ENCODE measurements around the gene SLC25A53. TPM values are rescaled to one million over a fixed set of nuclear protein-coding genes. Genes with fewer than 3 reads are reported as not detected.

SLC25A53 gene
- polyA plus RNA-seq, 2 of the 4 experiments (the other 2 are of a cell fraction), result 4.6 to 5.0 TPM

DNA sequence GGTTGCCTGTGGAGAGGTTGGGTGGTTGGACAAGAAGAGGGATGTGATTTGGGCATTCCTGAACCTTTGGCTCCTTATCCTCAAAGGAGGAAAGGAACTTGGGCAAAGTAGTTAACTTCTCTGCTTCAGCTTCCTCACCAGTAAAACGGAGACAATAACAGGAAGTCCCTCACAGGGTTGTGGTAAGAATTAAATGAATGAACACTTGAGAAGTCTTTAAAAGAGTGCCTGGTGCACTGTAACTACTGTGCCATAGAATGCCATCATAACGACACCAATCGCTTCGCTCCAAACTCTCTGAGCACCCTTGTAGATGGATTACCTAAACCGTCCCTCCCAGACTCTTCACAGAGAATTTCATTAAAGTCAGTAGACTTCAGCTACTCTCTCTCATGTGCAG lies 34.0 kb downstream of the SLC25A53 start:
- CTCF ChIA-PET, result interaction anchor here (0.6 to 2.5 kb wide), 2 partner anchors 14 to 634 kb away, joined by 4 to 7 read pairs; no protein-coding TSS in a partner anchor
- ATAC-seq, result no peak
- no peak for FAIRE-seq

DNA sequence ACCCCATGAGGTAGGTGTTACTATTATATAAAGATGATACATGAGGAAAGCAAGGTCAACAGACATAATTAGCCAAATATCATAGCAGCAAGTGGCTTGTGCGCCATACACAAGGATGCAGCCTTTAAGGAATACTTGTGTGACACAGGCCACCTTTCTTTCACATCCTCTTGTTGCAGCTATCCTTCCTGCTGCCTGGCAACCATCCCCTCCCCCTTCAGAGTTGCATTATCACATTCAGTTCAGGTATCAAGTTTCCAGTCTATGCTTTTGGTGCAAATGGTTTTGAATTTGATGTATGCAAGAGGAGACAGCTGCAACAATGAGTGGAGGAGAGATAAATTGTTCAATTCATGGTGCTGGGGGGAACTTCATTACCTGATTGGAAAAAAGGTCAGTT lies 38.0 kb downstream of the SLC25A53 start:
- Histone ChIP-seq H3K27ac (no peak overlapping the region), H3K4me2 (no peak overlapping the region), H3K9me3 (no peaks in the 10 kb centered on the region), H3K4me3 (no peak overlapping the region), H3K4me1 (no peaks in the 10 kb centered on the region)
- TF ChIP-seq ZC3H11A (IDR thresholded peaks at IDR 0.05), result no peak
- DNase-seq (ENCODE audit: low read depth in 1 of 2, low spot score in 1 of 2) (no peak), ATAC-seq (no peak), FAIRE-seq (no peak)
- POLR2A ChIA-PET, result no interaction called here
- 91% methylated on average over 1 of the region's 1 CpG for WGBS (ENCODE audit: missing lambda C conversion rate)
- CTCF ChIA-PET, result interaction anchor here (2.2 kb wide), 1 partner anchor 22 kb away, joined by 5 read pairs; no protein-coding TSS in a partner anchor

More for the DNA sequence above, 34.0 kb downstream of the SLC25A53 start:
- Histone ChIP-seq H3K9me3 (no peaks in the 10 kb centered on the region), H3K4me1 (no peaks in the 10 kb centered on the region), H3K4me2 (no peak overlapping the region), H3K4me3 (no peak overlapping the region), H3K27ac (no peak overlapping the region)
- 87% methylated on average over 5 of the region's 5 CpGs for WGBS (ENCODE audit: missing lambda C conversion rate)
- no peak for DNase-seq (ENCODE audit: low read depth in 1 of 2, low spot score in 1 of 2)
- POLR2A ChIA-PET, result no interaction called here
- TF ChIP-seq CHD2 (IDR thresholded peaks at IDR 0.05; ENCODE audit: low read length, partially characterized antibody), result no peak
- TF ChIP-seq, protein P1, sequence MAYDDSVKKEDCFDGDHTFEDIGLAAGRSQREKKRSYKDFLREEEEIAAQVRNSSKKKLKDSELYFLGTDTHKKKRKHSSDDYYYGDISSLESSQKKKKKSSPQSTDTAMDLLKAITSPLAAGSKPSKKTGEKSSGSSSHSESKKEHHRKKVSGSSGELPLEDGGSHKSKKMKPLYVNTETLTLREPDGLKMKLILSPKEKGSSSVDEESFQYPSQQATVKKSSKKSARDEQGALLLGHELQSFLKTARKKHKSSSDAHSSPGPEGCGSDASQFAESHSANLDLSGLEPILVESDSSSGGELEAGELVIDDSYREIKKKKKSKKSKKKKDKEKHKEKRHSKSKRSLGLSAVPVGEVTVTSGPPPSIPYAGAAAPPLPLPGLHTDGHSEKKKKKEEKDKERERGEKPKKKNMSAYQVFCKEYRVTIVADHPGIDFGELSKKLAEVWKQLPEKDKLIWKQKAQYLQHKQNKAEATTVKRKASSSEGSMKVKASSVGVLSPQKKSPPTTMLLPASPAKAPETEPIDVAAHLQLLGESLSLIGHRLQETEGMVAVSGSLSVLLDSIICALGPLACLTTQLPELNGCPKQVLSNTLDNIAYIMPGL (CRISPR knock-in tag; IDR thresholded peaks at IDR 0.05; ENCODE audit: borderline replicate concordance), result no peak
- TF ChIP-seq, protein P2, sequence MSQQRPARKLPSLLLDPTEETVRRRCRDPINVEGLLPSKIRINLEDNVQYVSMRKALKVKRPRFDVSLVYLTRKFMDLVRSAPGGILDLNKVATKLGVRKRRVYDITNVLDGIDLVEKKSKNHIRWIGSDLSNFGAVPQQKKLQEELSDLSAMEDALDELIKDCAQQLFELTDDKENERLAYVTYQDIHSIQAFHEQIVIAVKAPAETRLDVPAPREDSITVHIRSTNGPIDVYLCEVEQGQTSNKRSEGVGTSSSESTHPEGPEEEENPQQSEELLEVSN (IDR thresholded peaks at IDR 0.05; ENCODE audit: borderline replicate concordance, low read depth), result no peak
- no peak for TF ChIP-seq GATA3 (IDR thresholded peaks at IDR 0.05; ENCODE audit: borderline replicate concordance)
- no peak for TF ChIP-seq BHLHE40 (IDR thresholded peaks at IDR 0.05; ENCODE audit: low read depth, low read length)
- TF ChIP-seq, protein P3, sequence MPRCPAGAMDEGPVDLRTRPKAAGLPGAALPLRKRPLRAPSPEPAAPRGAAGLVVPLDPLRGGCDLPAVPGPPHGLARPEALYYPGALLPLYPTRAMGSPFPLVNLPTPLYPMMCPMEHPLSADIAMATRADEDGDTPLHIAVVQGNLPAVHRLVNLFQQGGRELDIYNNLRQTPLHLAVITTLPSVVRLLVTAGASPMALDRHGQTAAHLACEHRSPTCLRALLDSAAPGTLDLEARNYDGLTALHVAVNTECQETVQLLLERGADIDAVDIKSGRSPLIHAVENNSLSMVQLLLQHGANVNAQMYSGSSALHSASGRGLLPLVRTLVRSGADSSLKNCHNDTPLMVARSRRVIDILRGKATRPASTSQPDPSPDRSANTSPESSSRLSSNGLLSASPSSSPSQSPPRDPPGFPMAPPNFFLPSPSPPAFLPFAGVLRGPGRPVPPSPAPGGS (IDR thresholded peaks at IDR 0.05), result no peak
- TF ChIP-seq CHD4 (IDR thresholded peaks at IDR 0.05; ENCODE audit: borderline replicate concordance), result no peak
- no peak for TF ChIP-seq TFCP2L1 (CRISPR knock-in tag; IDR thresholded peaks at IDR 0.05)
- no peak for TF ChIP-seq HOXB13 (CRISPR knock-in tag; IDR thresholded peaks at IDR 0.05; ENCODE audit: low read depth)
- TF ChIP-seq, protein P4, sequence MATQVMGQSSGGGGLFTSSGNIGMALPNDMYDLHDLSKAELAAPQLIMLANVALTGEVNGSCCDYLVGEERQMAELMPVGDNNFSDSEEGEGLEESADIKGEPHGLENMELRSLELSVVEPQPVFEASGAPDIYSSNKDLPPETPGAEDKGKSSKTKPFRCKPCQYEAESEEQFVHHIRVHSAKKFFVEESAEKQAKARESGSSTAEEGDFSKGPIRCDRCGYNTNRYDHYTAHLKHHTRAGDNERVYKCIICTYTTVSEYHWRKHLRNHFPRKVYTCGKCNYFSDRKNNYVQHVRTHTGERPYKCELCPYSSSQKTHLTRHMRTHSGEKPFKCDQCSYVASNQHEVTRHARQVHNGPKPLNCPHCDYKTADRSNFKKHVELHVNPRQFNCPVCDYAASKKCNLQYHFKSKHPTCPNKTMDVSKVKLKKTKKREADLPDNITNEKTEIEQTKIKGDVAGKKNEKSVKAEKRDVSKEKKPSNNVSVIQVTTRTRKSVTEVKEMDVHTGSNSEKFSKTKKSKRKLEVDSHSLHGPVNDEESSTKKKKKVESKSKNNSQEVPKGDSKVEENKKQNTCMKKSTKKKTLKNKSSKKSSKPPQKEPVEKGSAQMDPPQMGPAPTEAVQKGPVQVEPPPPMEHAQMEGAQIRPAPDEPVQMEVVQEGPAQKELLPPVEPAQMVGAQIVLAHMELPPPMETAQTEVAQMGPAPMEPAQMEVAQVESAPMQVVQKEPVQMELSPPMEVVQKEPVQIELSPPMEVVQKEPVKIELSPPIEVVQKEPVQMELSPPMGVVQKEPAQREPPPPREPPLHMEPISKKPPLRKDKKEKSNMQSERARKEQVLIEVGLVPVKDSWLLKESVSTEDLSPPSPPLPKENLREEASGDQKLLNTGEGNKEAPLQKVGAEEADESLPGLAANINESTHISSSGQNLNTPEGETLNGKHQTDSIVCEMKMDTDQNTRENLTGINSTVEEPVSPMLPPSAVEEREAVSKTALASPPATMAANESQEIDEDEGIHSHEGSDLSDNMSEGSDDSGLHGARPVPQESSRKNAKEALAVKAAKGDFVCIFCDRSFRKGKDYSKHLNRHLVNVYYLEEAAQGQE (IDR thresholded peaks at IDR 0.05), result no peak
- TF ChIP-seq, protein P5, sequence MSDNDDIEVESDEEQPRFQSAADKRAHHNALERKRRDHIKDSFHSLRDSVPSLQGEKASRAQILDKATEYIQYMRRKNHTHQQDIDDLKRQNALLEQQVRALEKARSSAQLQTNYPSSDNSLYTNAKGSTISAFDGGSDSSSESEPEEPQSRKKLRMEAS (IDR thresholded peaks at IDR 0.05), result no peak
- no peak for TF ChIP-seq JUNB (IDR thresholded peaks at IDR 0.05)
- TF ChIP-seq NR3C1 (IDR thresholded peaks at IDR 0.05), result no peak

DNA sequence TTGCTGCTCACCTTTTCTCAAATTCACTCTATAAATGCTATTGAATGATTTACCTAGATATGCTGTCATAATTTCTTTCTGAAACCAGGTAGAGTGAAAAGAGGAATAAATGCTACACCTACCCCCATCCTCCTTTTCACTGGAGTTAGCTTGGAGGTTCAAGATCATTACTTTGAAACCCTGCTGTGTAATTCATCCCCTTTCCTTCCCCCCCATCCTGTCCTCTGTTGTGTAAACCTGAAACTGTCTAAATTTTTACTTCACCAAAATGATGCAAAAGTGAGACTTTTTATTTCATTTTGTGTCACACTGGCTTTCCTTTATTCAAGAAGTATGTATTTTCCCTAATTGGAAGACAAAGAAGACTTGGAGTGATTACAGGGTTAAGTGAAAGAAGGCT lies 39.0 kb downstream of the SLC25A53 start:
- H3K4me1 ChIP-seq, result no peaks in the 10 kb centered on the region
- TF ChIP-seq TP53 (CRISPR knock-in tag; IDR thresholded peaks at IDR 0.05) (no peak), KDM5A (IDR thresholded peaks at IDR 0.05) (no peak), HOXA7 (CRISPR knock-in tag; IDR thresholded peaks at IDR 0.05) (no peak)
- TF ChIP-seq, protein P3 (IDR thresholded peaks at IDR 0.05), result no peak
- TF ChIP-seq, protein P6, sequence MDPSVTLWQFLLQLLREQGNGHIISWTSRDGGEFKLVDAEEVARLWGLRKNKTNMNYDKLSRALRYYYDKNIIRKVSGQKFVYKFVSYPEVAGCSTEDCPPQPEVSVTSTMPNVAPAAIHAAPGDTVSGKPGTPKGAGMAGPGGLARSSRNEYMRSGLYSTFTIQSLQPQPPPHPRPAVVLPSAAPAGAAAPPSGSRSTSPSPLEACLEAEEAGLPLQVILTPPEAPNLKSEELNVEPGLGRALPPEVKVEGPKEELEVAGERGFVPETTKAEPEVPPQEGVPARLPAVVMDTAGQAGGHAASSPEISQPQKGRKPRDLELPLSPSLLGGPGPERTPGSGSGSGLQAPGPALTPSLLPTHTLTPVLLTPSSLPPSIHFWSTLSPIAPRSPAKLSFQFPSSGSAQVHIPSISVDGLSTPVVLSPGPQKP (IDR thresholded peaks at IDR 0.05; ENCODE audit: low read depth, low read length), result no peak
- no peak for ATAC-seq
- no peak overlapping the region for H3K4me2 ChIP-seq
- peak; percentile 79 for FAIRE-seq
- H3K4me3 ChIP-seq, result no peak overlapping the region
- H3K9me3 ChIP-seq, result no peaks in the 10 kb centered on the region
- CTCF ChIA-PET, result interaction anchor here (2.2 kb wide), 1 partner anchor 23 kb away, joined by 5 read pairs; no protein-coding TSS in a partner anchor
- POLR2A ChIA-PET, result no interaction called here
- no peak overlapping the region for H3K27ac ChIP-seq
- no peak for DNase-seq (ENCODE audit: low read depth in 1 of 2, low spot score in 1 of 2)

Data from A549 (cell line).